ENCODE data around the gene PLB1.

The PLB1 gene

GRCh38 chr2:28563869-28564268, 68.0 kb downstream of the PLB1 start:
- DNase-seq (ENCODE audit: low read depth, low spot score) = no peak

- DNase-seq (ENCODE audit: low read depth, low spot score) = no peak
Observed at GRCh38 chr2:28564346-28564745, 68.5 kb downstream of the PLB1 start.

DNA sequence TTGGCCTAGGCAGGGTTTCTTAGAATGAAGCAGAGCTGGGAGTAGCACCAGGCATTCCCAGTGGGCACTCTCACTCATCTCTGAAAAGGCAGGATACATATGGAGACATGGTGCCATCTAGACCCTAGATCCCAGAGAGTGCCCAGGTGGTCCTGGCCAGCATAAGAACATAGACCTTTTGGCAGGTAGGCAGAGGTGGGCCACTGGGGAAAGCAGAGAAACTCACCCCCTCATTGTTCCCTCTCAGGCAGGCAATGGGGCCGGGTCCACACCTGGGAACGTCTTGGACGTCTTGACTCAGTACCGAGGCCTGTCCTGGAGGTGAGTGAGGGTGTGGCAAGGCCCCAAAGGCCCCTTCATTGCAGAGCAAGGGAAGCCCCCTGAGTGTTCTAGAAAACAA, 69.2 kb downstream of the PLB1 start:
- no peak for DNase-seq (ENCODE audit: low read depth, low spot score)

DNA sequence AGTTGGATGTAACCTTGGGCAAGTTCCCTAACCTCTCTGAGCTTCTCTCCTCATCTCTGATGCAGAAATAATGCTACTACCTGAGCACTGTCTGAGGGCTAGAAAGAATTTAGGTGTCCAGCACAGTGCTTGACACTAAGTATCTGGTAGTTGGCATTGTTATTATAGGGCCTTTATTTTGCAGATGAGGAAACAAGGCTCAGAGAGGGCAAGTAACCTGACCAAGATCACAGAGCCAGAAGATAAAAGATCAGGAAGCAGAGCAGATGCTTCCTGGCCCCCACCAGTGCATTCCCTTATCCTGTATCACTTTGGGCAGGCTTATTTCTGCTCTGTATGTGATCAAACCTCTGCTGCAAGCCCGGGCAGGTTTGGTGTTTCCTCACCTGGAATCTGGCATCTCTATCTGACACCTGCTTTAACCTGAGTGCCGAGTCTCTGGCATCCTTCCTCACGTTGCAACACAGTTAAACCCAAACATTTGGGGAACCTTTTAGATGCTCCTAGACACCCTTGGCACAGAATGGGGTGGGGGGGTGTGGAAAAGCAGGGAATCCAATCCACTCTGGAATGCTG, 69.9 kb downstream of the PLB1 start:
- DNase-seq (ENCODE audit: low read depth, low spot score) = no peak

DNA sequence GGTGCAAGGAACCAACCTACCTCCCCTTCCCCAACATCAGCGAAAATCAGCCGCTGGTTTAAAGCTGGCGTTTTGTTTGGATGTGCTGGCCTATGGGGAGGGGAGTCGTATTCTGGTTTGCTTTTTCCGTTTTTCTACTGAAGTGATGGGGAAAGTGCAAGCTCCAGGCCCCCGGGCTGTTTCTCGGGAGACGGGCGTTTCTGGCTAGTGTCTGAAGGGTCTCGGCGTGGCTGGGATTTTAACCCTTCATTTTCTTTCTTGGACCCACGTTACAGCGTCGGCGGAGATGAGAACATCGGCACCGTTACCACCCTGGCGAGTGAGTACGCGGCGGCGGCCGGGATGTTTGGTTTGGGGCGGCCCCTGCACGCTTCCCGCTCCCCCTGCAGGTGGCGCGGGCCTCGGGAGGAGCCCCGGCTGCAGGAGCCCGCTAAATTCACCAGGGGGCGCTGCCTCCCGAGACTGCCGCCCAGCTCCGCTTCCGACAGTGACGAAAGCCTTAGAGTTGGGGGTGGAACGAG, 70.7 kb downstream of the PLB1 start:
- DNase-seq (ENCODE audit: low read depth, low spot score) = peak; percentile 83

GRCh38 chr2:28567061-28567471, 71.2 kb downstream of the PLB1 start:
- DNase-seq (ENCODE audit: low read depth, low spot score) = no peak

- DNase-seq (ENCODE audit: low read depth, low spot score) = no peak
Observed at GRCh38 chr2:28568036-28568435, 72.2 kb downstream of the PLB1 start.

GRCh38 chr2:28568533-28568932, 72.7 kb downstream of the PLB1 start:
- DNase-seq (ENCODE audit: low read depth, low spot score) = no peak

- no peak for DNase-seq (ENCODE audit: low read depth, low spot score)
Observed at GRCh38 chr2:28570431-28570830, 74.6 kb downstream of the PLB1 start.

- DNase-seq (ENCODE audit: low read depth, low spot score) = no peak
Observed at GRCh38 chr2:28576714-28577113, 80.9 kb downstream of the PLB1 start.

- no peak for DNase-seq (ENCODE audit: low read depth, low spot score)
Observed at GRCh38 chr2:28577791-28578680, 82.2 kb downstream of the PLB1 start.

DNA sequence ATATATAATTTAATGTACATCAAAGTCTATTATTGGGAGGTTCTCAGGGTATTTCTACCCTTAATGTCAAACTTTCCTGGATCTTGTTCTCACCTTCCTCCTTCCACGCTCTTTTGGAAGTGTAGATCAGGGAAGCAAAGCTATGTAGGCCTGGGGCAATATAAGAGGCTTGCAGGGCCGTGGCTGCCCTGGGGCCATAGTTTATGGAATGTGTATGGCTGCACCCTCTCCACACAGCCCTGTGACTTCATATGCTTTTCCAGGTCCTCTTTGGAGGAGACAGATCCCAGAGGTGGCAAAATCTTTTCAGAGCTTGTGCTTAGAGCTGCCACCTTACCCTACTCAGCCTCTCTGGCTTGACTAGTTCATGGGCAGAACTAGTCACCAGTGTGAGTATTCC, 82.9 kb downstream of the PLB1 start:
- no peak for DNase-seq (ENCODE audit: low read depth, low spot score)

DNA sequence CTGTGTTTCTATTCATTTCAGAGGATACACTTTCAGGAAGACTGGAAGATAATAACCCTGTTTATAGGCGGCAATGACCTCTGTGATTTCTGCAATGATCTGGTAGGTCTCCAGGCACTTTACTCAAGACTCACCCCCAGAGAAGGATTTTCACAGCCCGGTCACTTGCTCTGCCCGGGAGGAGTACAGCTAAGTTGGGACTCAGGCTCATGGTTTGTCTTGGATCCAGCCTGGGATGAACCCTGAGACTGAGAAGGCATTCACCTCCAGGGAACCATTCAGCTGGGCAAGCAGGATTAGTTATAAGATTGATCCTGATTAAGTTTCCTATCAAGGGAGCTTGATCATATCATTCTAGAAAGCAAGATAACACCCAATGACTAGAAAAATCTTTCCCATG, 83.7 kb downstream of the PLB1 start:
- no peak for DNase-seq (ENCODE audit: low read depth, low spot score)

GRCh38 chr2:28580078-28580477, 84.2 kb downstream of the PLB1 start:
- DNase-seq (ENCODE audit: low read depth, low spot score) = no peak

DNA sequence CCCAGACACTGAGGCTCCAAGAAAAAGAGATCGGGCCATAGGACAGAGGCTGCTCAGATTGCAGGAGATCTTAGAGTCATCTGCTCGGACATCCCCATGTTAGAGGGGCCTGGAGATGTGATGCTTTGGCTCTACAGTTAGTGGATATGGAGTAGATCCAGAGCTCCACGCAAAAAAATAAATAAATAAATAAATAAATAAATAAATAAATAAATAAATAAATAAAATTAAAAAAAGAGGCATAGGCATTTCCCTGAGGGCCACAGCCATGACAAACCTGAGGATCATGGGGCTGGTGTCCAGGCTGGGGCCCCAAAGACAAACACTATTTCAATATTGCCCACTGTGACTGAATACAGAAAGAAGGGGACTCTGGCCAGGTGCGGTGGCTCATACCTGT, 85.5 kb downstream of the PLB1 start:
- no peak for DNase-seq (ENCODE audit: low read depth, low spot score)

DNA sequence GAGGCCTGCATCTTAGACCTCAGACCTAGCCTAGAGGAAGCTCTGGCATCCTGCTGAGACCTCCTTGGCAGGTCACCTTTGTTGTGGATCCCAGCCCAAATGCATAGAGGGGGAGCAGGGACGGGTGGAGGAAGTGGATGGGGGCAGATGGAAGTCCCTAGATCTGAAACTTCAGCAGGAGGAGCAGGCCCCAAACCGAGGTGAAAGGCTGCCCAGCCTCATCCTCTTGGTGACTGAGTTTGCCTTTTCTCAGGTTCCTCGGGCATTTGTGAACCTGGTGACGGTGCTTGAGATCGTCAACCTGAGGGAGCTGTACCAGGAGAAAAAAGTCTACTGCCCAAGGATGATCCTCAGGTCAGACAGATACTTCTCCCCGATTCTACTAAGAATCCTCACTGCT, 86.3 kb downstream of the PLB1 start:
- no peak for DNase-seq (ENCODE audit: low read depth, low spot score)

GRCh38 chr2:28582595-28582994, 86.7 kb downstream of the PLB1 start:
- no peak for DNase-seq (ENCODE audit: low read depth, low spot score)

DNA sequence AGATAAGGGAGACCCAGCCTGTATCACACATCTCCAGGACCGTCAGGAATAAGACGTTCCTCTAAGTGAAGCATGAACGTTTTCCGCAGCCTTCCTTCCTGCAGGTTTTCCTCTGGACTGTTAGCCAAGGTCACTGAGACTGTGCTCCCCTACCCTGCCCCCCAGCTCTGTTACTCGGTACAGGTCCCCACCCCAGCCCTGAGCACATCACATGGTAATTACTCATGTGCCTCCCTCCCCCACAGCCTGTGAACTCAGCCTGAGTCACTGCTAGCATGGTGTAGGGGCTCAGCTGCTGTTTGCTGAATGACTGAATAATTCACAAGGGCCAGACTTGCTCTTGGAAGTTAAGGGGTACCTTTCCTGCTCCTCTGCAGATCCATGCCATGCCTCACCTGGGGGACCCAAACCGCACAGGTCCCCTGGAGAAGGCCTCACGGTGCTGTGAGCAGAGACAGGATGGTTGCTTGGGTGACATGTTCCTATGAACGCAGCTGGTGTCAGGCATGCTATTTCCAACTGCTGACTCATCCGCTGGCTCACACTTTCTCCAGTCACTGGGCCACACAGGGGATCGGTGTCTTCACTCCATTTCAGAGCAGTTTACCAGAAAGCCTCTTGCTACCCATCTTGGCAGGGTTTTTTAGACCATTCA, 88.2 kb downstream of the PLB1 start:
- peak; percentile 42 for DNase-seq (ENCODE audit: low read depth, low spot score)

DNA sequence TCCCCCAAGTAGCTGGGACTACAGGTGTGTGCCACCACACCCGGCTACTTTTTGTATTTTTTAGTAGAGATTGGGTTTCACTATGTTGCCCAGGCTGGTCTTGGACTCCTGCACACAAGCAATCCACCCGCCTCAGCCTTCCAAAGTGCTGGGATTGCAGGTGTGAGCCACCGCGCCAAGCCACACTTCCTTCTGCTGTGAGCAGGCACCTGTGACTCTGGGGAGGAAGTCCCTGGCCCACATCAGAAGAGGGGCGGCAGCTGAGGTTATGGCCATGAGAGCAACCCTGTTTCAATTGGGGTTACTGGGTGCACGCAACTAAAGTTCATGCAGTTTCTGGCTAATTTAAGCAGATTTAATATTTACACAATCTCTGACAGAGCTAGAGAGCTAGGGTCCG, 91.0 kb downstream of the PLB1 start:
- peak; percentile 13 for DNase-seq (ENCODE audit: low read depth, low spot score)

- no peak for DNase-seq (ENCODE audit: low read depth, low spot score)
Observed at GRCh38 chr2:28587526-28588291, 91.8 kb downstream of the PLB1 start.

DNA sequence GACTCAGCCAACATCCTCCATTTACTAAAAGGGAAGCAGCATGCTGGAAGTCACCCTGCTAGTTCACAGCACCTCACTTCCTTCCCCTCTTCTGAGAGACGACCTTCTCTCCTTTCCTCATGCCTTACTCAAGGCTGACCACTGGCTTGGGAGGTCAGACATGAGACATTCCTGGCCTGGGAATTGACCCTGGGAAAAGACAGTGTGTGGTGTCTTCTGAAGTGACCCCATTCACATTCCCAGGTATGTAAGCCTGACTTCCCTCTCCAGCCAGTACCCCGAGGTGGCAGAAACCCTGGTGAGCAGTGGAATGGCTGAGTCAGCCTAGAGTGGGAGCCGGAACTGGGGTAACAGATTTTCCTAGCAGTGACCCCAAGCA, 92.4 kb downstream of the PLB1 start:
- DNase-seq (ENCODE audit: low read depth, low spot score) = no peak

All from activated CD4-positive, CD25-positive, alpha-beta regulatory T cell treated with anti-CD3 and anti-CD28 coated beads, Interleukin-2, amount 50 U/mL, for 16 hours (primary cell).